ENCODE results near the gene RAB3D. TPM values are rescaled to one million over a fixed set of nuclear protein-coding genes. Genes with fewer than 3 reads are reported as not detected.

The RAB3D gene
- total and polyA plus RNA-seq, 5 experiments from 2014 or later: 0.80 to 4.9 (median 1.4) TPM

DNA sequence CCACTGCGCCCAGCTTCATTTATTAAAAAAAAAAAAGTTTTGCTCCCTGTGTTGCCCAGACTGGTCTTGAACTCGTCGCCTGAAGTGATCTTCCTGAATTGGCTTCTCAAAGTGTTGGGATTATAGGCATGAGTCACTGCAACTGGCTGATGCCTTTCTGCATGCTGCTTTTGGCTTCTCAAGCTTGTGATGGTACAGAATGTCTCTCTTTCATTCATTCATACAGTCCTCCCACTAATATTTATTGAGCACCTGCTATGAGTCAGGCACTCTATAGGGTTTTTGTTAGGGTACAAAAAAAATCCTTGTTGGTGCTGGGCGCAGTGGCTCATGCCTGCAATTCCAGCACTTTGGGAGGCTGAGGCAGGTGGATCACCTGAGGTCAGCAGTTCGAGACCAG is 34.5 kb downstream of the RAB3D start:
- Mint-ChIP-seq H3K4me1 (peaks cover 0 to 3% (median 0%) of the 10 kb centered on the region in 4 donors), H3K27ac (no peak overlapping the region), H3K27me3 (peaks cover 2 to 21% (median 15%) of the 10 kb centered on the region in 5 donors), H3K9me3 (peaks cover 0 to 9% (median 0%) of the 10 kb centered on the region in 9 donors), H3K36me3 (no peaks in the 10 kb centered on the region), H3K4me3 (no peak overlapping the region)
- no peak for DNase-seq
- no peak for ATAC-seq
- POLR2A ChIA-PET: no interaction called here

DNA sequence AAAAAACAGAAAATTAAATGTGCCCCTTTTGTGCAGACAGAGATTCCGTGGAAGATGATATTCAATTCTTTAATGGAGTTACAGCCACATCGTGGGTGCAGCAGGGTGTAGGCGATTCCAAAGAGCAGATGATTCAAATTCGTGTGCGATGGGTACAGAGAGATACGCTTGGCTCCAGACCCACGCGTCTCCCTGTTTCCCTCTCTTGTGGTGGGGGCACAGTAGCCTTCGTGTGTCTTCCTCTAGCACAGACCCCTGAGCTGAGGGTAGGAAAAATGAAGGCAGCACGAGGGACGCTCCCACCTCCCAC is 38.7 kb downstream of the RAB3D start:
- POLR2A ChIA-PET: interaction anchor here (0.7 kb wide), 1 partner anchor 299 kb away, joined by 3 read pairs; no protein-coding TSS in a partner anchor
- H3K27ac Mint-ChIP-seq: no peak overlapping the region
- H3K4me3 Mint-ChIP-seq: no peak overlapping the region
- DNase-seq: no peak
- H3K27me3 Mint-ChIP-seq: peaks cover 2 to 24% (median 11%) of the 10 kb centered on the region in 5 donors
- peaks cover 0 to 9% (median 0%) of the 10 kb centered on the region in 9 donors for H3K9me3 Mint-ChIP-seq
- no peaks in the 10 kb centered on the region for H3K36me3 Mint-ChIP-seq
- H3K4me1 Mint-ChIP-seq: peaks cover 0 to 3% (median under 1%) of the 10 kb centered on the region in 4 donors
- no peak for ATAC-seq

DNA sequence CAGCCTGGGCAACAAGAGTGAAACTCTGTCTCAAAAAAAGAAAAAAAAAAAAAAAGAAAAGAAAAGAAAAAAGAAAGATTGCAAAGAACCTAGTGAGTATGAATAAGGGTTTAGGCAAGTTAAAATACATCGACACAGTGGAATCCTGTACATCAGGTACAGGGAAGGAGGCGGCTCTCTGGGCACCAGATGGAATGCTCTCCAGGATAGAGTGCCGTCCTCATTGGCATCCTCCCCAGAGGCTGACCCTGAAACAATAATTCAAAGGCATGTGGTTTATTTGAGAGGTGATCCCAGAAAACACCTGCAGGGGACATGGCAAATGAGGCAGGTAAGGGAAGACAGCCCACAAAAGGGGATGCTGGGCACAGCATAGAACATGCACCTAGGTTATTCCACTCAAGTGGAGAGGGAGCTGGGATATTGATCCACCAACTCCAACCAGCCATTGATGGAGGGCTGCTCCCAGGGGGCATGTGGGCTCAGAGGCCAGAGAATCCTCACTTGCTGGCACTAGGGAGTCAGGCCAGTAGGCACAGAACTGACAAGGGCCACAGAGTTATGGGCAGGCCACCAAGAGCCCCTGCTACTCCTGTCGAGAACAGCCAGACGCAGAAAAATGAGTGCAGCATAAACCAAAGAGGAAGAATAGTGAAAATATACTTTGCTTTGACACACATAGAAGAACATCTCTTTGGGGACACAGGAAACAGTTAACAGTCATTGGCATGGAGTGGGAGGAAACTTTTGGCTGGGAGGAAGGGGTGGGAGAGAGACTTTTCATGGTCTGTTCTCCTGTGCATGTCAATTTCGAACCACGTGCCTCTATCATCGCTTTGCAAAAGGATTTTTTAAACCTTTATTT is 39.3 kb downstream of the RAB3D start:
- no peak for ATAC-seq
- no peak overlapping the region for H3K4me3 Mint-ChIP-seq
- peaks cover 2 to 24% (median 10%) of the 10 kb centered on the region in 5 donors for H3K27me3 Mint-ChIP-seq
- peaks cover 0 to 3% (median under 1%) of the 10 kb centered on the region in 4 donors for H3K4me1 Mint-ChIP-seq
- POLR2A ChIA-PET: no interaction called here
- H3K9me3 Mint-ChIP-seq: peaks cover 0 to 9% (median 0%) of the 10 kb centered on the region in 9 donors
- peak overlapping the region in 1 of 10 donors; percentile 24 for H3K27ac Mint-ChIP-seq
- no peaks in the 10 kb centered on the region for H3K36me3 Mint-ChIP-seq
- no peak for DNase-seq

DNA sequence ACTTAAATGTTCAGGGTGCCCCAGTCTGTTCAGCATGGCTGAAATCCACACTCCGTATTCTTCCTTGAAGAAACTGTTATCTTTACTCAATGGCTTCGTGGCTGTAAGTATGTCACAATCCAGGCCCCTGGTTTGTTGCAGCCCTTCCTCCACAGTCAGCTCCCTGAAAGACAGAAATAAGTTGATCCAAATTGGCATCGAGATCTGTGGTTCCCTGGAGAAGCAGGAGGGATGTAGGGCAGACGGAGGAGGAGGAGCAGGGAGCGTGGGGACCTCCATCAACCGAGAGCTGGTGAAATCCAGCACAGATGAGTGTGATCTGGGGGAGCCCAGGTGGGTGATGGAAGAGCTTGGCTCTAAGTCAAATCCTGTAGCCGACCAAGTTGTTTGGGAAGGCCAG is 43.2 kb downstream of the RAB3D start:
- Mint-ChIP-seq H3K4me1 (peaks cover 3 to 14% (median 7%) of the 10 kb centered on the region in 4 donors), H3K4me3 (no peak overlapping the region), H3K9me3 (peaks cover 0 to 9% (median 0%) of the 10 kb centered on the region in 9 donors), H3K27me3 (peaks cover 2 to 35% (median 17%) of the 10 kb centered on the region in 5 donors), H3K27ac (no peak overlapping the region), H3K36me3 (no peaks in the 10 kb centered on the region)
- DNase-seq: no peak
- ATAC-seq: no peak
- POLR2A ChIA-PET: no interaction called here

DNA sequence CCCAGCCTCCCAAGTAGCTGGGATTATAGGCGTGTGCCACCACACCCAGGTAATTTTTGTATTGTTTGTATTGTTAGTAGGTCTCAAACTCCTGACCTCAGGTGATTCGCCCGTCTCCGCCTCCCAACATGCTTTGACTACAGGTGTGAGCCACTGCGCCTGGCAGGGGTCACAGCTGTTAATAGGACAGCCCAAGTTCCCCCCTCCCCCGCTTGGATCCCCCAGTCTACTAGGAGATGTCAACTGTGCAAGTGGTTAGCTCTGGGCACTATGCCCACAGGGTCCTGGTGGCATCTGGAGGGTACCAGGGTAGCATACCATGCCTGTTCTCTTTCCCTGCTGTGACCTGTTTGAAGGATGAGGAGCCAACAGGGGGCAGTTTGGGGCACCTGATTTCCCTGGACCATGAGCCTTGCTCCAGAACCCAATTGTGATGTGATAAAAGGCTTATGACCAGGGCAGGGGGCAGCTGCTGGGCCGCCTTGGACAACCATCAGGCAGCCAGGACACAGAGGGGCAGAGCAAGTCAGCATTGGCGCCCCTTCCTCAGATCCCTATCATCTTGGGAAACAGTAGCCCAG is 43.7 kb downstream of the RAB3D start, which contains the start of gene TSPAN16:
Gene TSPAN16, plus strand, starts transcription at position 496 of the 581 bp plus-strand sequence. CDS start 138 bp downstream, outside the sequence.
- Mint-ChIP-seq H3K4me3 (no peak within 1 kb of the TSS), H3K4me1 (peaks cover 3 to 14% (median 7%) of the 10 kb centered on the region in 4 donors), H3K9me3 (peaks cover 0 to 5% (median 0%) of the 10 kb centered on the region in 9 donors), H3K27ac (no peak within 1 kb of the TSS), H3K36me3 (no peaks in the 10 kb centered on the region), H3K27me3 (peaks cover 2 to 36% (median 17%) of the 10 kb centered on the region in 5 donors)
- no peak for ATAC-seq
- no peak for DNase-seq
- POLR2A ChIA-PET: interaction anchor here (0.9 to 1.1 kb wide), 2 partner anchors 79 to 187 kb away, joined by 3 read pairs; partner anchors contain the start of gene SWSAP1

DNA sequence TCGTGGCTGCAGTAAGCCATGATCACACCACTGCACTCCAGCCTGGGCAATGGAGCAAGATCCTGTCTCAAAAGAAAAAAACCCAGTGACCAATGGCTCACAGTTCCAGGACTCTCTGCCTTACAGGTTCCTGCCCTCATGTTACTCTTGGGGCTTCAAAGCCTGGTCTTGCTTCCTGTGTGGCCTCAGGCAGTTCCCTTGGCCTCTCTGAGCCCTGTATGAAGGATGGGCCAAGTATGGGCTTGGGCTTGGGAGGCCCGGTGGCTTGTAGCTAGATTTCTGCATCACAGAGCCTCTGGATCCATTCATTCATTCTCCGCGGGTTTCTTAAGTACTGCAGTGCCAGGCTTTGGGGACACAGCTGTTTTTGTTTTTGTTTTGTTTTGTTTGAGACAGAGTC is 44.3 kb downstream of the RAB3D start:
- peaks cover 0 to 2% (median 0%) of the 10 kb centered on the region in 9 donors for H3K9me3 Mint-ChIP-seq
- H3K27ac Mint-ChIP-seq: no peak overlapping the region
- no peak overlapping the region for H3K4me3 Mint-ChIP-seq
- H3K36me3 Mint-ChIP-seq: no peaks in the 10 kb centered on the region
- POLR2A ChIA-PET: interaction anchor here (0.9 to 1.1 kb wide), 2 partner anchors 80 to 187 kb away, joined by 3 read pairs; partner anchors contain the start of gene SWSAP1
- ATAC-seq (no peak), DNase-seq (no peak)
- H3K27me3 Mint-ChIP-seq: peaks cover 3 to 42% (median 17%) of the 10 kb centered on the region in 5 donors
- peaks cover 3 to 14% (median 7%) of the 10 kb centered on the region in 4 donors for H3K4me1 Mint-ChIP-seq

DNA sequence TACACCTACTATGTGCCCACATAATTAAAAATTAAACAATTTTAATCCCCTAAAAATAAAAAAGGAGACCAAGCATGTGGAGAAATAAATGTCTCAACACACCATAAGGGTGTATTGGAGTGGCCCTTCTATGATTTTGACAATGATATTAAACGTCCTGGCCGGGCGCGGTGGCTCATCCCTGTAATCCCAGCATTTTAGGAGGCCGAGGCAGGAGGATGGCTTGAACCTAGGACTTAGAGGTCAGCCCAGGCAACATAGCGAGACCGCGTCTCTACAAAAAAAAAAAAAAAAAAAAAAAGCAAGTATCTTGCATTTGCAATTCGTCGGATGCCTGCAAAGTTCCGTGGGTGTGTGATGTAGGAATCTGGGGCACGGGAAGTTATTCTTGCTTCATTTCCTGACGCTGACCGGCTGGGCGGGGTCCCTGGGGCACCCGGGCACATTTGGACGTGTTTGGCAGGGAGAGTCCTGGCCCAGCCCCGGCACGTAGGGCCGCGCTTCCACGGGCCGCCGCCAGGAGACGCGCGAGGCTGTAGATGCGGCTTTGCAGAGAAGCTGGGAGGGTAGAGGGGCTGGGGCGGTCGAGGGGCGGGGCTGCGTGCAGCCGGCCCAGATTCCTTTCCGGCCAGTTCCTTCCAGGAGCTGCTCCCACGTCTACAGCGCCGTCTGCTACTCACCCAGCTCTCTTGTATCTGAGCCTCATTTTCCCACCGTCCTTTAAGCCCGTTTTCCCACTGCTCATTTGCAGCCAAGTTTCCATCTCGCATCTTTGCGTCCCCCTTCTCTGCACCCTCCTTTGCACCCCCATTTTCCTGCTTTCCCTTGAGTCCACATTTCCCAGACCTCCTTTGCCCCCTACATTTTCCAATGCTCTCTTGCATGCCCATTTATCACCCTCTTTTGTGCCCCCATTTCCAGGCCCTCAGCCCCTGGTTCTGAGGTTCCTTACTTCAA is 45.7 kb downstream of the RAB3D start:
- DNase-seq: peak; percentile 60 to 82 (median 74)
- Mint-ChIP-seq H3K9me3 (no peaks in the 10 kb centered on the region), H3K4me3 (peak overlapping the region in 5 of 10 donors; percentile 22 to 50 (median 29)), H3K27ac (no peak overlapping the region), H3K4me1 (peaks cover 3 to 14% (median 7%) of the 10 kb centered on the region in 4 donors), H3K36me3 (no peaks in the 10 kb centered on the region), H3K27me3 (peaks cover 6 to 54% (median 24%) of the 10 kb centered on the region in 5 donors)
- POLR2A ChIA-PET: interaction anchor here (0.7 to 0.8 kb wide), 3 partner anchors 31 to 203 kb away, joined by 3 to 6 read pairs (median 5); no protein-coding TSS in a partner anchor
- peak; percentile 96 to 99 for ATAC-seq

DNA sequence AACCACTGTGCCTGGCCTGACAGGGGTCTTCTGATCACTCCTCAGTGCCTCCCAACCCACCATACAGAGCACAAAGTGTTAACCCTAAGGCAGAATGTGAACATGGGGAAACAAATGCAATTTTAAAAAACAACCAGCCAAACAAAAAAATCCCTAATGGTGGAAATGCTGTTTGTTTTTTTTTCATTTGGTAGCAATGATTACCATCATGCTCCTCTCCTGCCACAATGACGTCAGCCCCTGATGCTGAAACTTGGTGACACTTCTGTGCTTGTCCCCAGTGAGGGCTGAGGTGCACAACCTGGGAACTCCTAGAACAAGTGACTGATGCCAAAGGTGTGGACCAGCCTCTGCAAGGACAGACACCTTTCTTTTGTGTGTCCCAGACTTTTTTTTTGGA is 47.5 kb downstream of the RAB3D start:
- peaks cover 9 to 61% (median 25%) of the 10 kb centered on the region in 5 donors for H3K27me3 Mint-ChIP-seq
- ATAC-seq: no peak

DNA sequence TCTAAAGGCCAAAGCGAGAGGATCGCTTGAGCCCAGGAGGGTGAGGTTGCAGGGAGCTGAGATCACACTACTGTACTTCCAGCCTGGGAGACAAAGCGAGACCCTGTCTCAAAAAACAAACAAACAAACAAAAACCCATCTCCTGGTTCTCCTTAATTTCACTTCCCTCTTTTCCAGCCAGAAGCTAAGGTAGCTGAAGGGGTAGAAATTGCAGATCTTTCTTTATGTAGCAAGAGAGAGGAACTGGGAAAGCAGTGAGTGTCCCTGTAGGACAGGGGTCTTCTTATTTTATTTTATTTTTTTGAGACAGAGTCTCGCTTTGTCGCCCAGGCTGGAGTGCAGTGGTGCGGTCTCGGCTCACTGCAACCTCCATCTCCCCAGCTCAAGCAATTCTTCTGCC is 48.0 kb downstream of the RAB3D start:
- Mint-ChIP-seq H3K27me3 (peaks cover 9 to 66% (median 26%) of the 10 kb centered on the region in 5 donors), H3K36me3 (no peaks in the 10 kb centered on the region), H3K9me3 (no peaks in the 10 kb centered on the region), H3K4me1 (peaks cover 3 to 14% (median 8%) of the 10 kb centered on the region in 4 donors), H3K4me3 (no peak overlapping the region), H3K27ac (no peak overlapping the region)
- ATAC-seq (no peak), DNase-seq (no peak)
- POLR2A ChIA-PET: no interaction called here

More for the DNA sequence above, 47.5 kb downstream of the RAB3D start:
- Mint-ChIP-seq H3K4me3 (no peak overlapping the region), H3K4me1 (peaks cover 3 to 14% (median 8%) of the 10 kb centered on the region in 4 donors), H3K27ac (no peak overlapping the region), H3K9me3 (no peaks in the 10 kb centered on the region), H3K36me3 (no peaks in the 10 kb centered on the region)
- no peak for DNase-seq
- POLR2A ChIA-PET: no interaction called here

DNA sequence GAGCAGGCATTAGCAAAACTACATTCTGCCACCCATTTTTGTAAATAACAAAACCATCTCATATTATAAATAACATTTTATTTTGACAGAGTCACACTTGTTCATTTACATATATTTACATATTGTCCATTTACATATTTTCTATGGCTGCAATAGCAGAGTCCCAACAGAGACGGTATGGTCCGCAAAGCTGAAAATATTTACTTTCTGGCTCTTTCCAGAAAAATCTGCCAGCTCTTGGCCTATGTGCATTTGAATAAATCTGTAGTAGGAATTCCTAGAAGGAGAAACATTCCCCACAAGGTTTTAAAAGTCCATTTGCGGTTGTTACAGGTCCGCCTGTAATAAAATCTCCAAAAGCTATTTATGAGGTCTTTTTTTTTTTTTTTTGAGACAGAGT is 49.2 kb downstream of the RAB3D start:
- ATAC-seq (no peak), DNase-seq (no peak)
- Mint-ChIP-seq H3K27me3 (peaks cover 10 to 63% (median 28%) of the 10 kb centered on the region in 5 donors), H3K9me3 (no peaks in the 10 kb centered on the region), H3K4me3 (no peak overlapping the region), H3K27ac (no peak overlapping the region), H3K4me1 (peaks cover 3 to 11% (median 8%) of the 10 kb centered on the region in 4 donors), H3K36me3 (no peaks in the 10 kb centered on the region)
- POLR2A ChIA-PET: interaction anchor here (0.7 kb wide), 1 partner anchor 355 kb away, joined by 5 read pairs; no protein-coding TSS in a partner anchor

DNA sequence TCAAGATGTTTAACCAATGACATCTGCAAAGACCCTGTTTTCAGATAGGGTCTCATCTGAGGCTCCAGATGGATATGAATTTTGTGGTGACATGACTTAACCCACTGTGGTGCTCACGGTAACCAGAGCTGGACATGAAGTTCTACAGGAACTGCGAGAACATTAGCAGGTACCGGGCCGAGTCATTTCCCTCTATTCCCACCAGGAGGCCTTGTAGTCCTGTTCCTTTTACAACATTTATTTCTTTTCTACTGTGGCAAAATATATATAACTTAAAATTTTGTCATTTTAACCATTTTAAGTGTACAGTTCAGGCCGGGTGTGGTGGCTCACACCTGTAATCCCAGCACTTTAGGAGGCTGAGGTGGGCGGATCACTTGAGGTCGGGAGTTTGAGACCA is 51.1 kb downstream of the RAB3D start:
- Mint-ChIP-seq H3K27me3 (peaks cover 15 to 70% (median 35%) of the 10 kb centered on the region in 5 donors), H3K9me3 (no peaks in the 10 kb centered on the region), H3K36me3 (no peaks in the 10 kb centered on the region), H3K4me3 (no peak overlapping the region), H3K4me1 (peaks cover 0 to 3% (median 1%) of the 10 kb centered on the region in 4 donors), H3K27ac (no peak overlapping the region)
- POLR2A ChIA-PET: no interaction called here
- ATAC-seq: no peak
- DNase-seq: no peak
